ENCODE results near the gene ANKRD33B. TPM values are rescaled to one million over a fixed set of nuclear protein-coding genes. Genes with fewer than 3 reads are reported as not detected.

The ANKRD33B gene
- total and polyA plus RNA-seq, 9 of the 15 experiments (the other 6 are each of a cell fraction or from before 2014, with no cell fraction given), result 0.10 to 1.7 (median 0.40) TPM

GRCh38 chr5:10685115-10685521 is 121.2 kb downstream of the ANKRD33B start:
- Histone ChIP-seq H3K9ac (ENCODE audit: insufficient read depth in 1 of 2, low read depth in 2 of 2, low read length in 2 of 2) (no peak overlapping the region), H3K36me3 (ENCODE audit: control insufficient read depth, insufficient read depth, low read length) (peaks cover 60% of the 10 kb centered on the region; the same call in 2 of the 3 replicates), H3K9me1 (ENCODE audit: control insufficient read depth, insufficient read depth, low read length) (peaks cover 9% of the 10 kb centered on the region), H3K4me3 (no peak overlapping the region), H3K79me2 (ENCODE audit: control insufficient read depth, insufficient read depth, low read length) (0 out of 3 replicates have a peak, but pooled peaks cover 4% of the 10 kb centered on the region), H3K4me2 (ENCODE audit: insufficient read depth, low read length) (no peak overlapping the region), H4K20me1 (replicated peaks; ENCODE audit: control insufficient read depth, insufficient read depth, low read length) (peaks cover 19% of the 10 kb centered on the region), H3K9me3 (replicated peaks; ENCODE audit: control insufficient read depth, insufficient read depth, low read depth, low read length) (no peaks in the 10 kb centered on the region), H3K27me3 (ENCODE audit: control insufficient read depth in 2 of 2, insufficient read depth in 2 of 2, low read length in 2 of 2) (no peaks in the 10 kb centered on the region), H3K4me1 (replicated peaks in 1 of 2; ENCODE audit: control insufficient read depth in 2 of 2, insufficient read depth in 2 of 2, low read length in 2 of 2) (peaks cover 6 to 12% of the 10 kb centered on the region in 2 experiments; a peak in 4 of 5 replicates), H2AFZ (ENCODE audit: low read depth, low read length) (no peak overlapping the region), H3K27ac (ENCODE audit: extremely low read depth, low read depth, low read length) (no peak overlapping the region)
- ATAC-seq, result no peak
- DNase-seq (ENCODE audit: extremely low read depth in 1 of 4, low spot score in 3 of 4), result no peak
- intact Hi-C loops (cut with micrococcal nuclease), result no loop called here
- BruUV-seq (replicated peaks), result no TSS peak
- TF ChIP-seq KLF1 (tag; IDR thresholded peaks at IDR 0.05) (no peak), KAT7 (CRISPR knock-in tag; IDR thresholded peaks at IDR 0.05; ENCODE audit: borderline replicate concordance) (no peak), CHCHD3 (CRISPR knock-in tag; IDR thresholded peaks at IDR 0.05) (no peak), SMARCC2 (IDR thresholded peaks at IDR 0.05; ENCODE audit: low read depth) (no peak)
- in situ Hi-C loops (cut with MboI), result no loop called here
- ChIA-PET CTCF (ENCODE audit: low intra/inter-chr PET ratio) (no interaction called here), POLR2A (no interaction called here)
- no peak for FAIRE-seq
- 91% methylated on average over 6 of the region's 6 CpGs for WGBS (ENCODE audit: insufficient coverage, low coverage, missing lambda C conversion rate)

- Histone ChIP-seq H3K79me2 (ENCODE audit: control insufficient read depth, insufficient read depth, low read length) (peaks cover 9% of the 10 kb centered on the region; the same call in 1 of the 3 replicates), H3K4me1 (replicated peaks in 1 of 2; ENCODE audit: control insufficient read depth in 2 of 2, insufficient read depth in 2 of 2, low read length in 2 of 2) (peaks cover 6 to 12% of the 10 kb centered on the region in 2 experiments; a peak in 4 of 5 replicates), H3K9ac (ENCODE audit: insufficient read depth in 1 of 2, low read depth in 2 of 2, low read length in 2 of 2) (no peak overlapping the region), H3K4me3 (no peak overlapping the region), H3K27ac (ENCODE audit: extremely low read depth, low read depth, low read length) (no peak overlapping the region), H3K9me3 (replicated peaks; ENCODE audit: control insufficient read depth, insufficient read depth, low read depth, low read length) (no peaks in the 10 kb centered on the region), H3K4me2 (ENCODE audit: insufficient read depth, low read length) (no peak overlapping the region), H3K9me1 (ENCODE audit: control insufficient read depth, insufficient read depth, low read length) (peaks cover 9% of the 10 kb centered on the region), H3K36me3 (ENCODE audit: control insufficient read depth, insufficient read depth, low read length) (peaks cover 53% of the 10 kb centered on the region; the same call in 2 of the 3 replicates), H4K20me1 (replicated peaks; ENCODE audit: control insufficient read depth, insufficient read depth, low read length) (peaks cover 19% of the 10 kb centered on the region), H3K27me3 (ENCODE audit: control insufficient read depth in 2 of 2, insufficient read depth in 2 of 2, low read length in 2 of 2) (no peaks in the 10 kb centered on the region), H2AFZ (ENCODE audit: low read depth, low read length) (no peak overlapping the region)
- no TSS peak for BruUV-seq (replicated peaks)
- no peak for DNase-seq (ENCODE audit: extremely low read depth in 1 of 4, low spot score in 3 of 4)
- ChIA-PET POLR2A (interaction anchor here (0.6 to 1.3 kb wide), 2 partner anchors 11 to 100 kb away, joined by 3 read pairs; no protein-coding TSS in a partner anchor), CTCF (ENCODE audit: low intra/inter-chr PET ratio) (no interaction called here)
- no peak for FAIRE-seq
- no peak for ATAC-seq
- in situ Hi-C loops (cut with MboI) (no loop called here), intact Hi-C loops (cut with micrococcal nuclease) (no loop called here)
- WGBS (ENCODE audit: insufficient coverage, low coverage, missing lambda C conversion rate), result 92% methylated on average over 2 of the region's 2 CpGs
- no peak for TF ChIP-seq TEAD4 (IDR thresholded peaks at IDR 0.05; ENCODE audit: low read length)
- TF ChIP-seq TEAD4 (CRISPR knock-in tag; IDR thresholded peaks at IDR 0.05; ENCODE audit: borderline replicate concordance), result no peak
- TF ChIP-seq JUNB (CRISPR knock-in tag; conservative IDR thresholded peaks at IDR 0.05), result no peak
- TF ChIP-seq FOXK2 (conservative IDR thresholded peaks at IDR 0.05 in 1 of 2, IDR thresholded peaks at IDR 0.05 in 1 of 2; ENCODE audit: low read depth in 2 of 2), result no peak
- no peak for TF ChIP-seq ZNF232 (CRISPR knock-in tag; IDR thresholded peaks at IDR 0.05)
- no peak for TF ChIP-seq FOXJ2 (tag; IDR thresholded peaks at IDR 0.05)
- no peak for TF ChIP-seq SMAD3 (CRISPR knock-in tag; conservative IDR thresholded peaks at IDR 0.05)
- TF ChIP-seq CBX8 (IDR thresholded peaks at IDR 0.05; ENCODE audit: borderline replicate concordance, extremely low read depth, low read depth, low read length, poor library complexity, severe bottlenecking), result no peak
- no peak for TF ChIP-seq CXXC5 (CRISPR knock-in tag; IDR thresholded peaks at IDR 0.05)
- no peak for TF ChIP-seq SLC30A9 (CRISPR knock-in tag; IDR thresholded peaks at IDR 0.05)
- no peak for TF ChIP-seq ZNF699 (CRISPR knock-in tag; IDR thresholded peaks at IDR 0.05; ENCODE audit: insufficient replicate concordance)
Measured at GRCh38 chr5:10686890-10687289, 123.0 kb downstream of the ANKRD33B start.

All from K562 (cell line).